HCT116 (cell line): ENCODE results near the gene APBB2. TPM values are rescaled to one million over a fixed set of nuclear protein-coding genes. Genes with fewer than 3 reads are reported as not detected.

Source experiments
- ATAC-seq: fragments of 200-7000 bp; cut with Tn5 transposase; 2 replicates; pipeline ENCODE4 v1.9.1; 2020; ENCODE audit warnings: mild to moderate bottlenecking, moderate library complexity
- BruUV-seq: library from RNA; stranded (reverse); fragments of 400-500 nt; replicated peaks from 2 replicates; lab custom pipeline; 2021; lab: Mats Ljungman, UMichigan
- CTCF ChIA-PET: fragments of 300-600 bp; sonication (Branson Sonifier 250); formaldehyde crosslinking; loops from one replicate; lab custom pipeline; 2021; ENCODE audit warnings: antibody characterized with exemption; lab: Charles Lee
- POLR2A ChIA-PET: fragments of 300-600, 350-600 bp; sonication (Branson Sonifier 250); formaldehyde crosslinking; loops from one replicate; lab custom pipeline; 2021; ENCODE audit warnings: antibody characterized with exemption; lab: Charles Lee
- RAD21 ChIA-PET, 2 experiments: fragments of 300-600 bp; sonication (Branson Sonifier 250); formaldehyde crosslinking; loops; one replicate each; lab custom pipeline; 2023; ENCODE audit warnings: low total read pairs in 2 of 2; ENCODE audit not compliant: uncharacterized antibody in 2 of 2, unreplicated experiment in 2 of 2, low non-redundant PET in 1 of 2; lab: Charles Lee
- DNase-seq: peaks from one replicate; pipeline ENCODE4 v3.0.0-alpha.2; 2010; ENCODE audit warnings: low read depth, low spot score
- H2AFZ ChIP-seq: fragments of 200-600 bp; shearing (Covaris generic), sonication (generic); 2 replicates; pipeline ENCODE4 v1.6.1; 2017; ENCODE audit warnings: low read depth, mixed run types, mixed read lengths, antibody characterized with exemption, low read length; ENCODE audit not compliant: poor library complexity, severe bottlenecking
- H3K27ac ChIP-seq: 2 replicates; pipeline ENCODE4 v1.5.1; 2012; ENCODE audit warnings: low read depth, low read length
- H3K27me3 ChIP-seq: fragments of 200-600 bp; sonication (generic); 2 replicates; pipeline ENCODE4 v1.6.1; 2016; ENCODE audit warnings: mixed run types, low read length, mixed read lengths; ENCODE audit not compliant: insufficient read depth
- H3K36me3 ChIP-seq, 2 experiments: fragments of 200-500 bp in 1 of 2; fragments of 200-600 bp in 1 of 2; sonication (Bioruptor generic) in 1 of 2; sonication (generic) in 1 of 2; 2 replicates each; pipeline versions ENCODE4 v1.5.1 to v1.6.1; 2014 to 2016; ENCODE audit warnings: low read length in 2 of 2, inconsistent platforms in 1 of 2, mixed read lengths in 1 of 2, mixed run types in 1 of 2; ENCODE audit not compliant: insufficient read depth in 2 of 2, control insufficient read depth in 1 of 2
- H3K4me1 ChIP-seq, 2 experiments: fragments of 200-600 bp in 1 of 2; sonication (generic) in 1 of 2; 2 replicates each; pipeline versions ENCODE4 v1.5.1 to v1.6.1; 2012 to 2017; ENCODE audit warnings: low read length in 2 of 2, inconsistent platforms in 1 of 2, mild to moderate bottlenecking in 1 of 2, mixed read lengths in 1 of 2, mixed run types in 1 of 2, moderate library complexity in 1 of 2; ENCODE audit not compliant: insufficient read depth in 2 of 2, control insufficient read depth in 1 of 2
- H3K4me2 ChIP-seq: fragments of 200-600 bp; sonication (generic); 2 replicates; pipeline ENCODE4 v1.6.1; 2017; ENCODE audit warnings: mixed run types, low read length, mixed read lengths
- H3K4me3 ChIP-seq, 2 experiments: fragments of 200-600 bp in 1 of 2; sonication (generic) in 1 of 2; replicated peaks in 1 of 2; 2 replicates each; pipeline ENCODE4 v1.5.1; 2011 to 2016; ENCODE audit warnings: low read length in 2 of 2, control low read depth in 1 of 2, low read depth in 1 of 2, mild to moderate bottlenecking in 1 of 2, mixed read lengths in 1 of 2, mixed run types in 1 of 2
- H3K79me2 ChIP-seq: fragments of 200-600 bp; sonication (generic); 2 replicates; pipeline ENCODE4 v1.6.1; 2017; ENCODE audit warnings: mild to moderate bottlenecking, mixed run types, low read length, moderate library complexity, mixed read lengths; ENCODE audit not compliant: insufficient read depth
- H3K9ac ChIP-seq: fragments of 200-600 bp; sonication (generic); 2 replicates; pipeline ENCODE4 v1.6.1; 2016; ENCODE audit warnings: low read length, mixed read lengths
- H3K9me2 ChIP-seq: fragments of 200-600 bp; sonication (generic), shearing (Covaris generic); 2 replicates; pipeline ENCODE4 v1.6.1; 2017; ENCODE audit warnings: mixed run types, mild to moderate bottlenecking, moderate library complexity; ENCODE audit not compliant: insufficient read depth
- H3K9me3 ChIP-seq, 2 experiments: fragments of 200-500 bp in 1 of 2; fragments of 200-600 bp in 1 of 2; sonication (Bioruptor generic) in 1 of 2; sonication (generic) in 1 of 2; 2 replicates each; pipeline ENCODE4 v1.6.1; 2014 to 2017; ENCODE audit warnings: low read length in 2 of 2, mixed read lengths in 2 of 2, inconsistent platforms in 1 of 2, low read depth in 1 of 2, mild to moderate bottlenecking in 1 of 2, mixed run types in 1 of 2, moderate library complexity in 1 of 2; ENCODE audit not compliant: control insufficient read depth in 1 of 2, insufficient read depth in 1 of 2
- H4K20me1 ChIP-seq: fragments of 200-600 bp; sonication (generic), shearing (Covaris generic); 2 replicates; pipeline ENCODE4 v1.6.1; 2017; ENCODE audit warnings: mixed run types, mild to moderate bottlenecking, moderate library complexity; ENCODE audit not compliant: insufficient read depth
- CBX3 ChIP-seq: IDR thresholded peaks from 2 replicates; pipeline ENCODE4 v1.6.1; 2012; ENCODE audit warnings: low read depth
- CEBPB ChIP-seq: IDR thresholded peaks from 2 replicates; pipeline ENCODE4 v1.6.1; 2012; ENCODE audit warnings: low read depth
- TCF7L2 ChIP-seq: IDR thresholded peaks from 2 replicates; pipeline ENCODE4 v1.7.0; 2011; ENCODE audit warnings: borderline replicate concordance, inconsistent platforms; ENCODE audit not compliant: insufficient read depth, insufficient read length; ENCODE audit errors: extremely low read depth
- ZNF274 ChIP-seq: fragments of 200-500 bp; sonication (Bioruptor generic); IDR thresholded peaks from 2 replicates; pipeline ENCODE4 v1.6.1; 2014; ENCODE audit warnings: mild to moderate bottlenecking, low read depth, low read length, inconsistent platforms
- intact Hi-C: fragments of 100-400 bp; cut with micrococcal nuclease; formaldehyde crosslinking; loops from 2 replicates; pipeline ENCODE4 v1.10.0; 2022
- total RNA-seq: library from RNA; stranded (reverse); gene quantifications from one replicate; pipeline ENCODE4 v1.2.1, GENCODE V29; 2021; ENCODE audit not compliant: unreplicated experiment
- TF ChIP-seq, protein P1 (sequence below): IDR thresholded peaks from 2 replicates; pipeline ENCODE4 v1.6.1; 2012; ENCODE audit warnings: low read depth

APBB2 gene
- total RNA-seq, 1 experiment from 2014 or later, result 72.5 TPM

DNA sequence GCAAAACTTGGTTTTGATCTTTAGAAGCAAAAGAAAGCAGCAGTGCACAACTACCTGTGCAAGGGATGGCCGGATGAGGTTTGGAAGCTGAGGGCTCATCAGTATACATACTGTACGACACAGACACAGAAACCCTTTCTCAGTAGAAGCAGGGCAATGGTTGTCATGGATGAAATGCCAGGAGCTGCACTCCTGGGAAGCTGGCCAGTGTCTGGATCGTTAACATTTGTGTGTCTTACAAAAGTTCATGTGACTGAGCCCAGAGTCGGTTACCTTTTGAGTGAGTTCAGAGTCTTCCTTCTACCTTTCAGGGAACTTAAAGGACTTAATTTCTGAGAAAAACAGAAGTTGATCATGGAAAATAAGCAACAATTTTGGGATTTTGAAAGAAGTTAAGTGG, 230.3 kb downstream of the APBB2 start:
- BruUV-seq, result no TSS peak
- H3K9me2 ChIP-seq, result no peaks in the 10 kb centered on the region

More for the DNA sequence above, 230.3 kb downstream of the APBB2 start:
- no peak overlapping the region for H3K9ac ChIP-seq
- H3K79me2 ChIP-seq, result peaks cover 30% of the 10 kb centered on the region
- H3K4me3 ChIP-seq, result no peak overlapping the region
- TF ChIP-seq, protein P1, sequence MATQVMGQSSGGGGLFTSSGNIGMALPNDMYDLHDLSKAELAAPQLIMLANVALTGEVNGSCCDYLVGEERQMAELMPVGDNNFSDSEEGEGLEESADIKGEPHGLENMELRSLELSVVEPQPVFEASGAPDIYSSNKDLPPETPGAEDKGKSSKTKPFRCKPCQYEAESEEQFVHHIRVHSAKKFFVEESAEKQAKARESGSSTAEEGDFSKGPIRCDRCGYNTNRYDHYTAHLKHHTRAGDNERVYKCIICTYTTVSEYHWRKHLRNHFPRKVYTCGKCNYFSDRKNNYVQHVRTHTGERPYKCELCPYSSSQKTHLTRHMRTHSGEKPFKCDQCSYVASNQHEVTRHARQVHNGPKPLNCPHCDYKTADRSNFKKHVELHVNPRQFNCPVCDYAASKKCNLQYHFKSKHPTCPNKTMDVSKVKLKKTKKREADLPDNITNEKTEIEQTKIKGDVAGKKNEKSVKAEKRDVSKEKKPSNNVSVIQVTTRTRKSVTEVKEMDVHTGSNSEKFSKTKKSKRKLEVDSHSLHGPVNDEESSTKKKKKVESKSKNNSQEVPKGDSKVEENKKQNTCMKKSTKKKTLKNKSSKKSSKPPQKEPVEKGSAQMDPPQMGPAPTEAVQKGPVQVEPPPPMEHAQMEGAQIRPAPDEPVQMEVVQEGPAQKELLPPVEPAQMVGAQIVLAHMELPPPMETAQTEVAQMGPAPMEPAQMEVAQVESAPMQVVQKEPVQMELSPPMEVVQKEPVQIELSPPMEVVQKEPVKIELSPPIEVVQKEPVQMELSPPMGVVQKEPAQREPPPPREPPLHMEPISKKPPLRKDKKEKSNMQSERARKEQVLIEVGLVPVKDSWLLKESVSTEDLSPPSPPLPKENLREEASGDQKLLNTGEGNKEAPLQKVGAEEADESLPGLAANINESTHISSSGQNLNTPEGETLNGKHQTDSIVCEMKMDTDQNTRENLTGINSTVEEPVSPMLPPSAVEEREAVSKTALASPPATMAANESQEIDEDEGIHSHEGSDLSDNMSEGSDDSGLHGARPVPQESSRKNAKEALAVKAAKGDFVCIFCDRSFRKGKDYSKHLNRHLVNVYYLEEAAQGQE, result no peak
- no peak for TF ChIP-seq TCF7L2
- TF ChIP-seq CEBPB, result no peak
- TF ChIP-seq CBX3, result no peak
- no peak for TF ChIP-seq ZNF274
- no peaks in the 10 kb centered on the region for H3K9me3 ChIP-seq
- POLR2A ChIA-PET, result no interaction called here
- 0 out of 4 replicates have a peak, but pooled peaks cover 0 to 5% of the 10 kb centered on the region in 2 experiments for H3K4me1 ChIP-seq
- RAD21 ChIA-PET, result no interaction called here
- no peak overlapping the region for H3K27ac ChIP-seq
- DNase-seq (no peak), ATAC-seq (no peak)
- intact Hi-C loops, result no loop called here
- CTCF ChIA-PET, result interaction anchor here (2.9 kb wide), 1 partner anchor 8 kb away, joined by 16 read pairs; no protein-coding TSS in a partner anchor
- H3K27me3 ChIP-seq, result no peaks in the 10 kb centered on the region
- no peaks in the 10 kb centered on the region for H3K36me3 ChIP-seq
- no peaks in the 10 kb centered on the region for H4K20me1 ChIP-seq
- H2AFZ ChIP-seq, result no peak overlapping the region
- no peak overlapping the region for H3K4me2 ChIP-seq
